Keratinocyte (primary cell): ENCODE results near the gene PLCZ1.

Source experiments
- CTCF ChIP-seq, 3 experiments: IDR thresholded peaks in 1 of 3; conservative IDR thresholded peaks in 1 of 3; optimal IDR thresholded peaks in 1 of 3; 2 replicates in 2 of 3; 3 replicates in 1 of 3; pipeline versions ENCODE3 to v1.5.1; 2011; ENCODE audit warnings: low read length in 3 of 3, mild to moderate bottlenecking in 3 of 3, moderate library complexity in 2 of 3, control low read depth in 1 of 3, inconsistent platforms in 1 of 3; ENCODE audit not compliant: insufficient read depth in 2 of 3; ENCODE audit errors: extremely low read depth in 1 of 3
- EZH2 ChIP-seq: IDR thresholded peaks from one replicate; pipeline ENCODE4 v1.6.1; 2012; ENCODE audit warnings: inconsistent platforms, mild to moderate bottlenecking, low read length, moderate library complexity

- TF ChIP-seq CTCF (optimal IDR thresholded peaks at IDR 0.05 in 1 of 3, IDR thresholded peaks at IDR 0.05 in 1 of 3, conservative IDR thresholded peaks at IDR 0.05 in 1 of 3; ENCODE audit: extremely low read depth in 1 of 3, insufficient read depth in 2 of 3, low read length in 3 of 3): no peak
- TF ChIP-seq EZH2: no peak
These were observed 84.3 kb downstream of the PLCZ1 start for GRCh38 chr12:18653465-18653864.
